HG03558 (cell line): ENCODE measurements around the gene GAS2L2.

Source experiments
- ATAC-seq: cut with Tn5 transposase; IDR thresholded peaks from one replicate; pipeline ENCODE4 v1.9.1; 2021; ENCODE audit warnings: moderate number of reproducible peaks; ENCODE audit not compliant: unreplicated experiment; ENCODE audit errors: extremely low read depth

Gene GAS2L2

GRCh38 chr17:35730400-35731005, 22.5 kb downstream of the GAS2L2 start:
- no peak for ATAC-seq

- ATAC-seq, result no peak
These were observed 23.6 kb downstream of the GAS2L2 start for GRCh38 chr17:35729405-35729833.

- ATAC-seq, result no peak
These were observed 24.5 kb downstream of the GAS2L2 start for GRCh38 chr17:35728551-35728950.

GRCh38 chr17:35727635-35728034, 25.4 kb downstream of the GAS2L2 start:
- ATAC-seq, result no peak

GRCh38 chr17:35726953-35727460, 26.0 kb downstream of the GAS2L2 start:
- no peak for ATAC-seq

- no peak for ATAC-seq
These were observed 26.7 kb downstream of the GAS2L2 start for GRCh38 chr17:35726127-35726952.

- ATAC-seq, result no peak
These were observed 27.3 kb downstream of the GAS2L2 start for GRCh38 chr17:35725802-35726126.

GRCh38 chr17:35725058-35725457, 28.0 kb downstream of the GAS2L2 start:
- ATAC-seq, result no peak

GRCh38 chr17:35723735-35724134, 29.3 kb downstream of the GAS2L2 start:
- ATAC-seq, result no peak

GRCh38 chr17:35717475-35717874, 35.6 kb downstream of the GAS2L2 start:
- ATAC-seq, result no peak

GRCh38 chr17:35716897-35717465, 36.1 kb downstream of the GAS2L2 start:
- no peak for ATAC-seq

GRCh38 chr17:35716173-35716572, 36.9 kb downstream of the GAS2L2 start:
- ATAC-seq, result no peak

- no peak for ATAC-seq
These were observed 37.6 kb downstream of the GAS2L2 start for GRCh38 chr17:35715416-35715815.

GRCh38 chr17:35714988-35715387, 38.1 kb downstream of the GAS2L2 start:
- no peak for ATAC-seq

GRCh38 chr17:35713069-35713728, 39.8 kb downstream of the GAS2L2 start:
- no peak for ATAC-seq

GRCh38 chr17:35710950-35711349, 42.1 kb downstream of the GAS2L2 start:
- no peak for ATAC-seq

- no peak for ATAC-seq
These were observed 43.2 kb downstream of the GAS2L2 start for GRCh38 chr17:35709874-35710273.

GRCh38 chr17:35708951-35709350, 44.1 kb downstream of the GAS2L2 start:
- no peak for ATAC-seq

- no peak for ATAC-seq
These were observed 44.9 kb downstream of the GAS2L2 start for GRCh38 chr17:35708149-35708548.

GRCh38 chr17:35705705-35706104, 47.3 kb downstream of the GAS2L2 start:
- no peak for ATAC-seq

- no peak for ATAC-seq
These were observed 47.8 kb downstream of the GAS2L2 start for GRCh38 chr17:35705230-35705629.
